GM13976 (cell line): ENCODE results near the gene PAIP1.
"Not testable (repeated sequence)": the region's sequence is repeated elsewhere in the genome, so short reads cannot be mapped to it uniquely, and the experiment has no call there.

Experiments used
- DNase-seq: peaks from one replicate; pipeline ENCODE4 v3.0.0; 2012; ENCODE audit warnings: low spot score
- CTCF ChIP-seq: IDR thresholded peaks from 2 replicates; pipeline ENCODE4 v1.5.1; 2012; ENCODE audit warnings: borderline replicate concordance, mild to moderate bottlenecking; ENCODE audit not compliant: insufficient read depth; ENCODE audit errors: extremely low read depth, missing control alignments, control extremely low read depth
- in situ Hi-C: fragments of 300-500 bp; cut with MboI; formaldehyde crosslinking; loops from one replicate; pipeline ENCODE4 v1.12.0; 2022; ENCODE audit warnings: low sequenced_read_pairs, mixed read lengths, inconsistent platforms; ENCODE audit not compliant: unreplicated experiment

The PAIP1 gene

GRCh38 chr5:43563321-43563720 lies 6.4 kb upstream of the PAIP1 start:
- no peak for TF ChIP-seq CTCF
- no peak for DNase-seq
- in situ Hi-C loops: no loop called here

- in situ Hi-C loops: no loop called here
- no peak for TF ChIP-seq CTCF
- DNase-seq: no peak
These were observed 4.5 kb upstream of the PAIP1 start for GRCh38 chr5:43561356-43561755.

DNA sequence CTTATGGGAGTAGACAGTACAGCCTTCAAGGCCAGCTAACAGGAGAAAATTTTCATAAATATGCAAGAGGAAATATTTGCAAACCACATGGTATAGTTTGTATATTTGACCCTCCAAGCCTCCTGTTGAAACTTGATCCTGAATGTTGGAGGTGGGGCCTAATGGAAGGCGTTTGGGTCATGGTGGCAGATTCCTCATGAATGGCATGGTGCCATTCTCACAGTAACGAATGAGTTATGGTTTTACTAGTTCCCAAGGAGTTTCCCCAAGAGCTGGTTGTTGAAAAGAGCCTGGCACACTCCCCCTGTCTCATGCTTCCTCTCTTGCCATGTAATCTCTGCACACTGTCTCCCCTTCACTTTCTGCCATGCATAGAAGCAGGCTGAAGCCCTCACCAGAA lies 3.3 kb upstream of the PAIP1 start:
- in situ Hi-C loops: no loop called here

GRCh38 chr5:43556607-43556856 lies 345 bp downstream of the PAIP1 start:
- in situ Hi-C loops, DNase-seq: not testable (repeated sequence)
- TF ChIP-seq CTCF: peak; percentile 29

More for the DNA sequence above, 3.3 kb upstream of the PAIP1 start:
- no peak for DNase-seq
- no peak for TF ChIP-seq CTCF

DNA sequence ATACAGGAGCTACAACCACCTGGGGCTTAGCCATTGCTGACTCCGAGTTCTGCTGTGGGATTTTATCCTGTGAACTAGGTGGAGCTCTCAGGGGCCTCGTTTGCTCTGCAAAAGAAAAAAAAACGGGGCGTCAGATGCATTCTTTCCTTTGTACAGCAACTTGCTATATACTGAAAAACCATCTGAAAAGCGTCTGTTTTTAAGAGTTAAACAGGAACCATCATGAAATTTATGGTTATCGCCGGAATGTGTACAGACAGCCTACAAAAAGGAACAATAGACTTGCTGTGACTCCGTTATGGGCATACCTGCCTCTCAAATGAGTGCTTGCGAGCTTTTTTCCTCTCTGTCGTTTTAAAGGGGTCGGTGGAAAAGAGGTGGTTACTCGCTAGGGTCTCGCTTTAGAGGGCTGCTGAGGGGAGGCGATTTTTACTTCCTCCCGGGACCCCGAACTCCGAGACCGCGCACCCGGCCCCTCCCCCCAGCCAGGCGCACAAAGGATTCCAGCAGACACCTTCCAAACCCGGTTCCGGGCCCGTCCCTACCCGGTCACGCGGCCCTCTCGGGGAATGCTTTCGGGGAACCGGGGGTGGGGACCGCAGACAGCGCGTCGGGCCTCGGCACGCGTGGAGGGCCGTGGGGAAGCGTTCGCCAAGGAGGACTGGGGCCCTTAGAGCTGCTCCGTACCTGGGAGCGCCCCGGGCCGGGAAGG lies 826 bp downstream of the PAIP1 start:
- peak; percentile 56 for DNase-seq
- in situ Hi-C loops: no loop called here
- no peak for TF ChIP-seq CTCF

DNA sequence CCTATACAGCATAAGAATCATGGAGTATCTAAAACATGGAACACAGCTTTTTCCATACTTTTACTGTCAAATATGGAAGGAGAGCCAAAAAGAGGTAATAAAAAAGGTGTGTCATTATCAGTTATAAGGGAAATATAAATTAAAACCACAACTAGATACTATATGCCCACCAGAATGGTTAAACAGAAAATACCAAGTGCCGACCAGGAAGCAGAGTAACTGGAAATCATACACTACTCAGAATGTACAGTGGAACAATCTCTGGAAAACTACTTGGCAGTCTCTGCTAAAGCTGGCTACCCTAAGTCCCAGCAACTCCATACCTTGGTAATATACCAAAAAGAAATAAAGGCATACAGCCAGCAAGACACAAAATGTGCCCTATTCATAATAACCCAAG lies 2.4 kb downstream of the PAIP1 start:
- TF ChIP-seq CTCF: no peak
- no peak for DNase-seq
- in situ Hi-C loops: no loop called here

- no peak for TF ChIP-seq CTCF
- DNase-seq: no peak
- in situ Hi-C loops: no loop called here
These were observed 3.5 kb downstream of the PAIP1 start for GRCh38 chr5:43553381-43553780.
